ENCODE data around the gene NPVF.

NPVF gene

GRCh38 chr7:25223206-25223605 is 5.1 kb downstream of the NPVF start:
- DNase-seq: no peak

GRCh38 chr7:25222666-25223065 is 5.6 kb downstream of the NPVF start:
- no peak for DNase-seq

- no peak for DNase-seq
These were observed 7.3 kb downstream of the NPVF start for GRCh38 chr7:25221009-25221408.

GRCh38 chr7:25218191-25218590 is 10.1 kb downstream of the NPVF start:
- no peak for DNase-seq

GRCh38 chr7:25216837-25217236 is 11.4 kb downstream of the NPVF start:
- DNase-seq: peak; percentile 25

GRCh38 chr7:25215694-25216335 is 12.5 kb downstream of the NPVF start:
- DNase-seq: no peak

GRCh38 chr7:25208525-25209221 is 19.6 kb downstream of the NPVF start:
- no peak for DNase-seq

- no peak for DNase-seq
These were observed 20.4 kb downstream of the NPVF start for GRCh38 chr7:25207887-25208286.

GRCh38 chr7:25206765-25207164 is 21.5 kb downstream of the NPVF start:
- DNase-seq: no peak

- no peak for DNase-seq
These were observed 32.0 kb downstream of the NPVF start for GRCh38 chr7:25196132-25196896.

GRCh38 chr7:25194036-25194435 is 34.2 kb downstream of the NPVF start:
- DNase-seq: no peak

- DNase-seq: no peak
These were observed 36.2 kb downstream of the NPVF start for GRCh38 chr7:25192043-25192442.

- DNase-seq: no peak
These were observed 39.1 kb downstream of the NPVF start for GRCh38 chr7:25189197-25189596.

GRCh38 chr7:25187932-25188331 is 40.4 kb downstream of the NPVF start:
- DNase-seq: no peak

GRCh38 chr7:25186436-25186835 is 41.9 kb downstream of the NPVF start:
- DNase-seq: no peak

GRCh38 chr7:25181532-25181931 is 46.8 kb downstream of the NPVF start:
- no peak for DNase-seq

GRCh38 chr7:25180946-25181345 is 47.3 kb downstream of the NPVF start:
- DNase-seq: no peak

- DNase-seq: no peak
These were observed 47.7 kb downstream of the NPVF start for GRCh38 chr7:25180592-25180923.

- DNase-seq: peak; percentile 65
These were observed 48.3 kb downstream of the NPVF start for GRCh38 chr7:25179771-25180591.

- no peak for DNase-seq
These were observed 49.0 kb downstream of the NPVF start for GRCh38 chr7:25179325-25179724.

All from KG1 (cell line).